Mesodermal cell (in vitro differentiated cells): Measurements from ENCODE around the gene OR1E2.
"Not testable (repeated sequence)": the region's sequence is repeated elsewhere in the genome, so short reads cannot be mapped to it uniquely, and the experiment has no call there.

Experiments used
- H3K27ac ChIP-seq: 2 replicates; pipeline ENCODE4 v1.7.0; 2013; ENCODE audit warnings: mild to moderate bottlenecking, low read depth, low read length, moderate library complexity; ENCODE audit not compliant: severe bottlenecking
- H3K36me3 ChIP-seq: 2 replicates; pipeline ENCODE4 v1.7.1; 2013; ENCODE audit warnings: mild to moderate bottlenecking, low read length, moderate library complexity; ENCODE audit not compliant: control insufficient read depth, insufficient read depth
- H3K4me1 ChIP-seq: one replicate; pipeline ENCODE4 v1.7.1; 2013; ENCODE audit warnings: mild to moderate bottlenecking, low read length; ENCODE audit not compliant: insufficient read depth, control insufficient read depth, poor library complexity, severe bottlenecking
- H3K4me3 ChIP-seq: 2 replicates; pipeline ENCODE4 v1.7.0; 2013; ENCODE audit warnings: low read length, control low read depth, mild to moderate bottlenecking; ENCODE audit not compliant: insufficient read depth, poor library complexity, severe bottlenecking; ENCODE audit errors: extremely low read depth
- H3K9me3 ChIP-seq: 2 replicates; pipeline ENCODE4 v1.7.1; 2013; ENCODE audit warnings: mild to moderate bottlenecking, low read length, moderate library complexity; ENCODE audit not compliant: control insufficient read depth
- WGBS, 2 experiments: methylation state at CpG; one replicate each; pipeline ENCODE4 v1.1.5; 2013; ENCODE audit warnings: missing lambda C conversion rate in 2 of 2; ENCODE audit not compliant: insufficient coverage in 2 of 2; 5-methylcytosine and 5-hydroxymethylcytosine counted together

The OR1E2 gene

GRCh38 chr17:3400055-3400454 is 33.6 kb downstream of the OR1E2 start:
- H3K27ac ChIP-seq: no peak overlapping the region
- H3K4me1 ChIP-seq: no peaks in the 10 kb centered on the region
- 61 to 74% methylated on average over 5 to 6 of the region's 6 CpGs for WGBS, 2 experiments
- H3K36me3 ChIP-seq: no peaks in the 10 kb centered on the region
- no peak overlapping the region for H3K4me3 ChIP-seq
- peaks cover 1% of the 10 kb centered on the region for H3K9me3 ChIP-seq

DNA sequence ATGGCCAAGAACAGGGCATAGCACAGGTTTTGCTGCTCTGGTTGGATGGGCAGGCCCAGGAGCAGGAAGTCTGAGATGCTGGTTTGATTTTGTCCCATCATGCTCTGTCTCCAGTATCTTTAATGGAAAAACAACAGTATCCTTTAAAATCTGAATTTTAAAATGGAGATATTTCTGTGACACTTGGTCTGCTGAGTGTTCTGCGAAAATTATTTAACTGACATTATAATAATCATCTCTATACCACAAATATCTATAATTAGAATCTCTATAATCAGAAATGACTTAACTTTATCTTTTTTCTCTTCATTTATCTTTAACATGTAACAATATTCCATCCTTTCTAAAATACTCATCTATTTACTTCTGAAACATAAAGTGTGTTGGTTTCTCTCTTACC is 35.3 kb downstream of the OR1E2 start, which contains the start of gene OR1E1:
OR1E1 (minus strand) TSS at position 101 of the 400 bp plus-strand sequence; CDS start at position 101, 0 bp downstream.
- no peak within 1 kb of the TSS for H3K27ac ChIP-seq
- H3K4me1 ChIP-seq: no peaks in the 10 kb centered on the region
- no peaks in the 10 kb centered on the region for H3K36me3 ChIP-seq
- no peaks in the 10 kb centered on the region for H3K9me3 ChIP-seq
- WGBS, 2 experiments: no CpG with 5 or more reads among the region's 1 CpG
- H3K4me3 ChIP-seq: no peak within 1 kb of the TSS

- H3K4me3 ChIP-seq, H3K9me3 ChIP-seq, H3K4me1 ChIP-seq, H3K27ac ChIP-seq, H3K36me3 ChIP-seq: not testable (repeated sequence)
- 43 to 55% methylated on average over 5 to 6 of the region's 7 CpGs for WGBS, 2 experiments
Observed at GRCh38 chr17:3397801-3398200, 35.8 kb downstream of the OR1E2 start.

- 67 to 84% methylated on average over 2 to 3 of the region's 4 CpGs for WGBS, 2 experiments
- Histone ChIP-seq H3K4me1 (no peaks in the 10 kb centered on the region), H3K27ac (no peak overlapping the region), H3K9me3 (peaks cover 7% of the 10 kb centered on the region), H3K36me3 (no peaks in the 10 kb centered on the region), H3K4me3 (no peak overlapping the region)
Observed at GRCh38 chr17:3389791-3390190, 43.9 kb downstream of the OR1E2 start.

- Histone ChIP-seq H3K4me1 (no peaks in the 10 kb centered on the region), H3K4me3 (no peak within 1 kb of the TSS), H3K36me3 (no peaks in the 10 kb centered on the region), H3K9me3 (peaks cover 8% of the 10 kb centered on the region), H3K27ac (no peak within 1 kb of the TSS)
- 69 to 72% methylated on average over 63 to 75 of the region's 92 CpGs for WGBS, 2 experiments
Observed at GRCh38 chr17:3385869-3386816, 47.5 kb downstream of the OR1E2 start, which contains the start of gene OR3A2. Gene OR3A2, minus strand, starts transcription at chr17:3386308.
